22Rv1 (cell line): ENCODE measurements around the gene DHX32.

Experiments used
- ZFX ChIP-seq: fragments of 450-650 bp; IDR thresholded peaks from 2 replicates; pipeline ENCODE4 v1.6.1; 2017; ENCODE audit warnings: antibody characterized with exemption, borderline replicate concordance
- TF ChIP-seq, protein P1 (sequence below): fragments of 450-650 bp; IDR thresholded peaks from 2 replicates; pipeline ENCODE4 v1.5.1; 2017; ENCODE audit warnings: mild to moderate bottlenecking

- TF ChIP-seq ZFX, result no peak
- TF ChIP-seq, protein P1, sequence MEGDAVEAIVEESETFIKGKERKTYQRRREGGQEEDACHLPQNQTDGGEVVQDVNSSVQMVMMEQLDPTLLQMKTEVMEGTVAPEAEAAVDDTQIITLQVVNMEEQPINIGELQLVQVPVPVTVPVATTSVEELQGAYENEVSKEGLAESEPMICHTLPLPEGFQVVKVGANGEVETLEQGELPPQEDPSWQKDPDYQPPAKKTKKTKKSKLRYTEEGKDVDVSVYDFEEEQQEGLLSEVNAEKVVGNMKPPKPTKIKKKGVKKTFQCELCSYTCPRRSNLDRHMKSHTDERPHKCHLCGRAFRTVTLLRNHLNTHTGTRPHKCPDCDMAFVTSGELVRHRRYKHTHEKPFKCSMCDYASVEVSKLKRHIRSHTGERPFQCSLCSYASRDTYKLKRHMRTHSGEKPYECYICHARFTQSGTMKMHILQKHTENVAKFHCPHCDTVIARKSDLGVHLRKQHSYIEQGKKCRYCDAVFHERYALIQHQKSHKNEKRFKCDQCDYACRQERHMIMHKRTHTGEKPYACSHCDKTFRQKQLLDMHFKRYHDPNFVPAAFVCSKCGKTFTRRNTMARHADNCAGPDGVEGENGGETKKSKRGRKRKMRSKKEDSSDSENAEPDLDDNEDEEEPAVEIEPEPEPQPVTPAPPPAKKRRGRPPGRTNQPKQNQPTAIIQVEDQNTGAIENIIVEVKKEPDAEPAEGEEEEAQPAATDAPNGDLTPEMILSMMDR, result no peak
These were observed at the start of gene DHX32 for GRCh38 chr10:125881192-125881591.
